HG03571 (cell line): ENCODE results near the gene WNT9A.
"Not testable (repeated sequence)": the region's sequence is repeated elsewhere in the genome, so short reads cannot be mapped to it uniquely, and the experiment has no call there.

Experiments
- ATAC-seq: cut with Tn5 transposase; IDR thresholded peaks from one replicate; pipeline ENCODE4 v1.9.1; 2021; ENCODE audit not compliant: unreplicated experiment

Gene WNT9A

DNA sequence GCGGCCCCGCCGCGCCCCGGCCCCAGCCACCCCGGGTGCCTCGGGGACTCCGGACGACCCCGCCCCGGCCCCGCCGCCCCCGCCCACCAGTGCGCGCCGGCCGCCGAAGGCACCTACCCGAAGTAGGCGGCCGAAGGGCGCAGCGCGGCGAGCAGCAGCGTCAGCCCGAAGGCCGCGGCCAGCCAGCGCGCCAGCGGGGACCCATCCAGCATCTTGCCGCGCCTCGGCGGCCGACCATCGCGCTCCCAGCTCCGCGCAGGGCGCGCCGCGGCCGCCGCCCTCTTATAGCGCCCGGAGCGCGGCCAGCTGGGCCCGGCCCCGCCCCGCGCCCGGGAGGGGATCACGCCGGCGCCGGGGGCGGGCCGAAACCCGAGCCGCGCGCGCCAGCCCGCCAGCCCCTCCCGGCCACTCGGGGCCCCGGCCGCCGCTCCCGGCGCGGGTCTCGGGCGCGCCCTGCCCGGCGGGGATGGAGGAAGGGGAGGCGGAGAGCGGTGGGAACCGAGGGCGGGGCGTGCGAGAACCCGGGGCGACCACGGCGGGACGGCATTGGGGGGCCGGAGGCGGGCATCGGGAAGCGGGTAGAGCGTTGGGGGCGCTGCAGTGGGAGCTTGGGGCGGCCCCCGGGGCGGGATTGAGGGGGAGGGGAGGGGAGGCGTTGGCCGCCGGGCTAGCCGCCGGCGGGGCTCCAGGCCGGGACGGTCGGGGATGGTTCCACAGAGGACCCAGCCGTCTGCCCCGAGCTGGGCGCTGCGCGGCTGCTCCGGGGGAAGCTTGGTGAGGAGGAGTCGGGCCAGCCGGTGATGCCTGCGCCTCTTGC is at the start of gene WNT9A:
Gene WNT9A (minus strand): TSS at position 257 of the 817 bp plus-strand sequence. CDS start 45 bp downstream, at position 212.
- ATAC-seq, result no peak

- no peak for ATAC-seq
Measured at GRCh38 chr1:227996187-227996950, 48.6 kb upstream of the WNT9A start.

- no peak for ATAC-seq
Measured at GRCh38 chr1:227994632-227995300, 47.0 kb upstream of the WNT9A start.

- no peak for ATAC-seq
Measured at GRCh38 chr1:227987181-227987580, 39.4 kb upstream of the WNT9A start.

DNA sequence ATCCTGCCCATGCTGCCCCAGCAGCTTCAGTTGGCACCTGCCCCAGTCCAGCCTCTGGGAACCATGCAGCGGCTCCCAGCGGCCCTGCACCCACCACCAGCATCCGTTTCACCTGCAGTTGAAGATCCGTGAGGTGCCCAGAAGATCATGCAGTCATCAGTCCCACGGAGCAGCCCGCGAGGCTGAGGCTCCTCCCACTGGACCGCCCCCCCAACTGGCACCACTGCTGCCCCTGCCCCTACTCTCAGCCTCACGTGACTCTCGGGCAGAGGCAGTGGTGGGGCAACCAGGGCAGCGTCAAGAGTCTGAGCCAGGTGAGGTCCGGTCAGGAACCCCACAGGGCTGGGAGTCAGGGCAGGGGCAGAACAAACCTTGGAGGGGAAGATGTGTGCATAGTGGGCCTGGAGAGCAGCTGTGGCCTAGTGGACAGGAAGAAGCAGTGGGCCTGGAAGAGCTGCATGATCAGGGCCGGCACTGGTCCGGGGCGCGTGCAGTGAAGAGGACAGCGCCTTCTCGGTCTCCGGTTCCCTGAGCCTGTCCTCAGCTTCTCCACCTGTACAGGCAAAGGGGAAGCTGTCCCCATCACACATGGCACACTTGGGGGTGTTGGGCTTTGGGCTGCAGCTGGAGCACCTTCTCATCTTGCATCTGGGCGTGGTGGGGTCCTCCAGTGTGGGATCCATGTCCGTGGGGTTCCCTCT is 28.0 kb upstream of the WNT9A start:
- ATAC-seq, result not testable (repeated sequence)

DNA sequence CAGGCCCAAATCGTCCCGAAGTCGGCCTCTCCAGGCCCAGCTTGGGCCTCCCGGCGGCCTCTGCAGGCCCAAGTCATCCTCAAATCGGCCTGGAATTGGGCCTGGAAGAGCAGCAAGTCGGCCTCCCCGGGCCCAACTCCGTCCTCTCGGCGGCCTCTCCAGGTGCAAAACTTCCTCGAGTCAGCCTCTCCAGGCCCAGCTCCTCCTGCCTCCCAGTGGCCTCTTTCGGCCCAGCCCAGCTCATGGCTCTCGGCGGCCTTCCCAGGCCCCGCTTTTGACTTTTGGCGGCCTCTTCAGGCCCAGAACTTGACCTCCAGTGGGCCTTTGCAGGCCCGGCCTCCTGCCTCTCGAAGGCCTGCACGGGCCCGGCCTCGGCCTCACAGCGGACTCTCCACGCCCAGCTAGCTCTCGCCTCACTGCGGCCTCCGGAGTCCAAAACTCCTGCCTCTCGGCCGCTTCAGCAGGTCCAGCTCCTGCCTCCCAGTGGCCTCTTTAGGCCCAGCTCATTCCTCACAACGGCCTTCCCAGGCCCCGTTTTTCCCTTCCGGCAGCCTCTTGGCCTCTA is 26.1 kb upstream of the WNT9A start:
- ATAC-seq, result not testable (repeated sequence)

DNA sequence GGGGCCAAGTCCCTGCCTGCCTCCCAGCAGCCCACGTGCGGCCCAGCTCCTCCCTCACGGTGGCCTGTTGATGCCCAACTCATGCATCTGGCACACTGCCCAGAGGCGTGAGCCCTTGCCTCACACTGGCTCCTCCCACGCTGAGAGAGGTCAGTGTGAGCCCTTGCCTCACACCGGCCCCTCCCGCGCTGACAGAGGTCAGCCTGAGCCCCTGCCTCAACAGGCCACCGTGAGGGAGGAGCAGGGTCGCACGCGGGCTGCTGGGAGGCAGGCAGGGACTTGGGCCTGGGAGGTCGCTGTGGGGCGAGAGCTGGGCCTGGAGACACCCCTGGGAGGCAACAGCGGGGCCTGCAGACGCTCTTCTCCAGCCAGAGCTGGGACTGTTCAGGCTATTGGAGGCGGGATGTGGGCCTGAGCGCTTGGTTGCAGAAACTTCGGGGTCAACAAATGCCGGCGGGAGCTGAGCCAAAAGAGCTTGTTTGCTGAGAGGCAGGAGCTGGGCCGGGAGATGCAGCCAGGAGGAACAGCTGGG is 25.2 kb upstream of the WNT9A start:
- ATAC-seq, result not testable (repeated sequence)

DNA sequence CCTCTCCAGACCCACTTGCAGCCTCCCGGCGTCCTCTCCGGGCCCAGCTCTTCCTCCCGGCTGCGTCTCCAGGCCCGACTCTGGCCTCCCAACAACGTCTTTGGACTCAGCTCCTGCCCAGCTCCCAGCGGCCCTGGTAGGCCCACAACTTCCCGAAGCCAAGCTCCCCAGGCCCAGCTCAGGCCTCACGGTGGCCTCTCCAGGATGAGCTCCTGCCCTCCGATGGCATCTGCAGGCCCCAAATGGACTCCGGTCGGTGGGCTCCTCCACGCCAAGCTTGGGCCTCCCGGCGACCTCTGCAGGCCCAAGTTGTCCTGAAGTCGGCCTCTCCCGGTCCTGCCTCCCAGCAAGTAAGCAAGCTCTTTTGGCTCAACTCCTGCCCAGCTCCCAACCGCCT is 24.5 kb upstream of the WNT9A start:
- ATAC-seq, result not testable (repeated sequence)

GRCh38 chr1:227971643-227972282 is 24.0 kb upstream of the WNT9A start:
- not testable (repeated sequence) for ATAC-seq

DNA sequence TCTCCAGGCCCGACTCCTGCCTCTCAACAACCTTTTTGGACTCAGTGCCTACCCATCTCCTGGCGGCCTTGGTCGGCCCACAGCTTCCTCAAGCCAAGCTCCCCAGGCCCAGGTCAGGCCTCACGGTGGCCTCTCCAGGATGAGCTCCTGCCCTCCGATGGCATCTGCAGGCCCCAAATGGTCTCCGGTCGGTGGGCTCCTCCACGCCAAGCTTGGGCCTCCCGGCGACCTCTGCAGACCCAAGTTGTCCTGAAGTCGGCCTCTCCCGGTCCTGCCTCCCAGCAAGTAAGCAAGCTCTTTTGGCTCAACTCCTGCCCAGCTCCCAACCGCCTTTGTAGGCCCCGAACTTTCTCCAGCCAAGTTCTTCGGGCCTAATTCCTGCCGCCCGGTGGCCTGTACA is 23.5 kb upstream of the WNT9A start:
- ATAC-seq, result not testable (repeated sequence)

DNA sequence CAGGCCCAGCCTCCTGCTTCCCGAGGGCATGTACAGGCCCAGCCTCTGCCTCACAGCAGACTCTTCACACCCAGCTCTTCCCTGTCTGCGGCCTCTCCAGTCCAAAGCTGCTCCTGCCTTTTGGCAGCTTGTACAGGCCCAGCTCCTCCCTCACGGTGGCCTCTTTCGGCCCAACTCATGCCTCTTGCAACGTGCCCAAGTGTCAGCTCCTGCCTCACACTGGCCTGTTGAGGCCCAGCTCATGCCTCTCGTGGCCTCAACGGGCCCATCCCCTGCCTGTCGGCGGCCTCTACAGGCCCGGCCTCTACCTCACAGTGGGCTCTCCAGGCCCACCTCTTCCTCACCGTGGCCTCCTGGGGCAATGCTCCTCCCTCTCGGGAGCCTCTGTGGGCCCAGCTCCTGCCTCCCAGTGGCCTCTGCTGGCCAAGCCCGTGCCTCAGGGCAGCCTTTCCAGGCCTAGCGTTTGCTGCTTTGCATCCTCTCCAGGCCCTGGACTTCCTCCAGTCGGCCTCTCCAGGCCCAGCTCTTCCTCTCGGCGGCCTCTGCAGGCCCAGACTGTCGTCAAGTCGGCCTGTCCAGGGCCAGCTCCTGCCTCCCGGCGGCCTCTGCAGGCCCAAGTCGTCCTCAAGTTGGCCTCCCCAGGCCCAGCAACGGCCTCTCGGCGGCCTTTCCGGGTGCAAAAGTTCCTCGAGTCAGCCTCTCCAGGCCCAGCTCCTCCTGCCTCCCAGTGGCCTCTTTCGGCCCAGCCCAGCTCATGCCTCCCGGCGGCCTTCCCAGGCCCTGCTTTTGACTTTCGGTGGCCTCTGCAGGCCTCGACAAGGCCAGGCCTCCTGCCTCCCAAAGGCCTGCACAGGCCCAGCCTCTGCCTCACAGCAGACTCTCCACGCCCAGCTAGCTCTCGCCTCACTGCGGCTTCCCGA is 22.6 kb upstream of the WNT9A start:
- ATAC-seq, result not testable (repeated sequence)

- ATAC-seq, result not testable (repeated sequence)
Measured at GRCh38 chr1:227967815-227968214, 20.1 kb upstream of the WNT9A start.

GRCh38 chr1:227966733-227967132 is 19.0 kb upstream of the WNT9A start:
- ATAC-seq, result not testable (repeated sequence)

DNA sequence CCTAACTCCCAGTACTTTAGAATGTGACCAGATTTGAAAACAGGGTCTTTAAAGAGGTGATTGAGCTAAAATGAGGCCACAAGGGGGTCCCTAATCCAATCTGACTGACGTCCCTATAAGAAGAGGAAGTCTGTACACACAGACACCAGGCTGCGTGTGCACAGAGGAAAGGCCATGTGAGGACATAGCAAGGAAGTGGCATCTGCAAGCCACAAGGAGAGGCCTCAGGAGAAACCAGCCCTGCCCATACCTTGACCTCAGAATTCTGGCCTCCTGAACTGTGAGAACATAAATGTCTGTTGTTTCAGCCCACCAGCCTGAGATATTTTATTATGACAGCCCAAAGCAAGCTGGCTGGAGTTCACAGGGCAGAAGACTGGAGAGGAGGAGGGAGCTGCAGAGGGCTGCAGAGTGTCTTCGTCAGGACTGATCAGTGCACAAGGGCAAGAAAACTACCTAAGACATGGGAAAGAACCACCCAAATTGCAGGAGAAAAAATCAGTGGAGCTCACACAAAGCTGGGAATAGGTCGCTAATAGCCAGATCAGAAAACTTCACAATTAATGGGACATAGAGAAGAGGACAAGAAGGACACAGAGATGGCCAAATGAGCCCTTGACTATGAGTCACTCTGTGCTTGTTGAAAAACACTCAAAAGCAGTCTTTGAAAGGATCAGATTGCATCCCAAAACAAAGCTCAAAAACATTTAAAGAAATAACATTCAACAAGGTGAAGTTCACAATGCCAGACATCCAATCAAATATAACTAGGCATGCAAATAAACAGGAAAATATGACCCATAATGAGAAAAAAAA is 14.1 kb upstream of the WNT9A start:
- no peak for ATAC-seq

DNA sequence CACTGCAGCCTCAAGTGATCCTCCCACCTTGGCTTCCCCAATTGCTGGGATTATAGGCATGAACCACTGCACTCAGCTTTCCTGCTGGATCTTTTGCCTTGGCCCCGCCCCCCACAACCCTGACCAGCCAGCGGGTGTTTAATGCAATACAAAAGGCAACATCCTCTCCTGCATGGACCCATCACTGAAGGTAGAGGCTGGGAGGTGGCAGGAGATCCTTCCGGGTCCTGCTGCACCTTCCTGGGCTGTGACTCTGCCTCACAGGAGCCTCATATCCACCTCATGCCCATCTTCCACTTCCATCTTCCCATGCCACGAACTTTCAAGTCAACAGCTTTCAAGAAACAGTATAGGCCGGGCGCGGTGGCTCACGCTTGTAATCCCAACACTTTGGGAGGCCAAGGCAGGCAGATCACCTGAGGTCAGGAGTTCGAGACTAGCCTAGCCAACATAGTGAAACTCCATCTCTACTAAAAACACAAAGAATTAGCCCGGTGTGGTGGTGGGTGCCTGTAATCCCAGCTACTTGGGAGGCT is 11.7 kb upstream of the WNT9A start:
- ATAC-seq, result no peak

- no peak for ATAC-seq
Measured at GRCh38 chr1:227958617-227959324, 11.0 kb upstream of the WNT9A start.

DNA sequence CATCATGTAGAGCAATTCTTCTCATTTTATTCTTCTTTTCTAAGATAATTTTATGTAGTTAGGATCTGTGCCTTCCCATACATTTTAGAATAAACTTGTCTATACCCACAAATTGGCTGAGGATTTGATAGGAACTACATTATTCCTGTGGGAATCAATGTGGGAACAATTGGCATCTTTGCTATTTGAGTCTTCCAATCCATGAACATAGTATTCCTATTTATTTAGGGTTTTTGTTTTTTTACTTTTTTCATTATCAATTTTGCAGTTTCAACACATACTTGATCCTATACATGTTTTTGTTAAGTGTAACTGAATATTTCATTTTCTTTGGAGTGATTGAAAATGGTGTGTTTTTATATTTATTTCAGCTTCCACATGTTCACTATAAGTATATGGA is 8.1 kb upstream of the WNT9A start:
- ATAC-seq, result no peak
